ENCODE measurements around the gene RYR1.

The RYR1 gene

GRCh38 chr19:38434549-38435051 lies 1.1 kb downstream of the RYR1 start:
- TF ChIP-seq TAF1 (IDR thresholded peaks at IDR 0.05; ENCODE audit: borderline replicate concordance, low read depth, low read length) = no peak
- TF ChIP-seq POLR2AphosphoS5 (IDR thresholded peaks at IDR 0.05; ENCODE audit: low read depth, low read length) = no peak
- no peak for TF ChIP-seq POLR2A (IDR thresholded peaks at IDR 0.05; ENCODE audit: low read depth, low read length)
- FAIRE-seq = no peak
- no peak for DNase-seq (ENCODE audit: insufficient read length)

DNA sequence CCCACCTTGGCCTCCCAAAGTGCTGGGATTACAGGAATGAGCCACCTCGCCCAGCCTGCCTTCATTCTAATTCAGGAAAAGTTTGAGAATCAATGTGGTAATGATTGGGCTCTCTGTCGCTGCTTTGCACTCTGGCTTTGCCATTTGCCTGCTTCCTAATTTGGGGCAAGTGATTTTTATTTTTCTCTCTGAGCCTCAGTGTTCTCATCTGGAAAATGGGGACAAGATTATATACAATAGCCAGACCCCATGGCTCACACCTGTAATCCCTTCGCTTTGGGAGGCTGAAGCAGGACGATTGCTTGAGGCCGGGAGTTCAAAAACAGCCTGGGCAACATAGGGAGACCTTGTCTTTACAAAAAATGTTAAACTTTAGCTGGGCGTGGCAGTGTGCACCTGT lies 3.8 kb downstream of the RYR1 start:
- DNase-seq (ENCODE audit: insufficient read length) = no peak
- no peak for FAIRE-seq
- no peak for TF ChIP-seq TAF1 (IDR thresholded peaks at IDR 0.05; ENCODE audit: borderline replicate concordance, low read depth, low read length)
- no peak for TF ChIP-seq POLR2AphosphoS5 (IDR thresholded peaks at IDR 0.05; ENCODE audit: low read depth, low read length)
- no peak for TF ChIP-seq POLR2A (IDR thresholded peaks at IDR 0.05; ENCODE audit: low read depth, low read length)

DNA sequence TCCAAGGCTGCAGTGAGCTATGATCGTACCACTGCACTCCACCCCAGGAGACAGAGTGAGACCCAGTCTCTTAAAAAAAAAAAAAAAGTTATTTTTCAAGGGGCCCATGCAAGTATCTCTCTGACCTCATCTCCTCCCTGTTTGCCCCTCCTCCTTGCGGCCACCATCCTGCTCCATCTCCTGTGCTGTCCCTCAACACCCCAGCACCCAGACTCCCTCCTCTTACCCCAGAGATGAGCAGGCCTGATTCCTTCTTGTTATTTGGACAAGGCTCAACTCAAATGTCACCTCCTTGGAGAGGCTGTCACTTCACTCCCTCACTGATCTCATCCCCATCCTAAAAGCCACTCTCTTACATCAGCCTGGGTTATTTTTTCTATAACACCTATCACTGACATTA lies 4.4 kb downstream of the RYR1 start:
- no peak for DNase-seq (ENCODE audit: insufficient read length)
- FAIRE-seq = no peak
- TF ChIP-seq POLR2A (IDR thresholded peaks at IDR 0.05; ENCODE audit: low read depth, low read length) = no peak
- no peak for TF ChIP-seq TAF1 (IDR thresholded peaks at IDR 0.05; ENCODE audit: borderline replicate concordance, low read depth, low read length)
- no peak for TF ChIP-seq POLR2AphosphoS5 (IDR thresholded peaks at IDR 0.05; ENCODE audit: low read depth, low read length)

- DNase-seq (ENCODE audit: insufficient read length) (no peak), FAIRE-seq (no peak)
- TF ChIP-seq POLR2AphosphoS5 (IDR thresholded peaks at IDR 0.05; ENCODE audit: low read depth, low read length) = no peak
- no peak for TF ChIP-seq TAF1 (IDR thresholded peaks at IDR 0.05; ENCODE audit: borderline replicate concordance, low read depth, low read length)
- no peak for TF ChIP-seq POLR2A (IDR thresholded peaks at IDR 0.05; ENCODE audit: low read depth, low read length)
Observed at GRCh38 chr19:38440592-38440991, 7.1 kb downstream of the RYR1 start.

DNA sequence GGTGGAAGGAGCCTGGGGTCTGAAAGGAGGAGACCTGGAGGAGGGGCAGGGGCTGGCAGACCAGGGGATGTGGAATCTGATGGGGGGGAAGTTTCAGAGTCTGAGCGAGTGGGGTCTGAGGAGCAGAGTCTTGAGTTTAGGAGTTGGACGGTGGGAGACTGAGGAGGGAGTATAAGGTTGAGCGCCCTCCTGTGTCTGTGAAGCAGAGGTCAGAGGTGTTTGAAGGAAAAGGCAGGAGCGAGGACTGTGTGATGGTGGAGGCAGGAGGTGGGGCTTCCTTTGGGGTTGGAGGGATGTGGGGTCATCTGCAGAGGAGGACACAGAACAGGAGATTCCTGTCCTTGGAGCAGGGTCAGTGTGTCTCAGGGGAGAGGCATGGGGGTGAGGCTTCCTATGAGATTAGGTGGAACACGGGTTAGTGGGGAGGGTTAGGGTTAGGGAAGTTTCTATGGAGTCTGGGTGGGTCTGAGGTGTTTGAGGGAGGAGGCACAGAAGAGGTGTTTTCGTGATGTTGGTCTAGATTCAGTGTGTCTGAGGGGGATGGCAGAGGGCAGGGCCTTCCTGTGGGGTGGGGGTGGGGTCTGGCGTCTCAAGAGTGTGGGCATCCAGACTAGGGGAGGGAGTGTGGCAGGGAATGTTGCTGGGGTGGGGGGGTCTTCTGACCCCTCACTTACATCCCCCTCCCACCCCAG lies 8.3 kb downstream of the RYR1 start:
- TF ChIP-seq TAF1 (IDR thresholded peaks at IDR 0.05; ENCODE audit: borderline replicate concordance, low read depth, low read length) (no peak), POLR2AphosphoS5 (IDR thresholded peaks at IDR 0.05; ENCODE audit: low read depth, low read length) (no peak), POLR2A (IDR thresholded peaks at IDR 0.05; ENCODE audit: low read depth, low read length) (no peak)

GRCh38 chr19:38442736-38443135 lies 9.2 kb downstream of the RYR1 start:
- FAIRE-seq (no peak), DNase-seq (ENCODE audit: insufficient read length) (no peak)
- TF ChIP-seq POLR2AphosphoS5 (IDR thresholded peaks at IDR 0.05; ENCODE audit: low read depth, low read length) (no peak), POLR2A (IDR thresholded peaks at IDR 0.05; ENCODE audit: low read depth, low read length) (no peak), TAF1 (IDR thresholded peaks at IDR 0.05; ENCODE audit: borderline replicate concordance, low read depth, low read length) (no peak)

More for the DNA sequence above, 8.3 kb downstream of the RYR1 start:
- DNase-seq (ENCODE audit: insufficient read length) = no peak
- no peak for FAIRE-seq

DNA sequence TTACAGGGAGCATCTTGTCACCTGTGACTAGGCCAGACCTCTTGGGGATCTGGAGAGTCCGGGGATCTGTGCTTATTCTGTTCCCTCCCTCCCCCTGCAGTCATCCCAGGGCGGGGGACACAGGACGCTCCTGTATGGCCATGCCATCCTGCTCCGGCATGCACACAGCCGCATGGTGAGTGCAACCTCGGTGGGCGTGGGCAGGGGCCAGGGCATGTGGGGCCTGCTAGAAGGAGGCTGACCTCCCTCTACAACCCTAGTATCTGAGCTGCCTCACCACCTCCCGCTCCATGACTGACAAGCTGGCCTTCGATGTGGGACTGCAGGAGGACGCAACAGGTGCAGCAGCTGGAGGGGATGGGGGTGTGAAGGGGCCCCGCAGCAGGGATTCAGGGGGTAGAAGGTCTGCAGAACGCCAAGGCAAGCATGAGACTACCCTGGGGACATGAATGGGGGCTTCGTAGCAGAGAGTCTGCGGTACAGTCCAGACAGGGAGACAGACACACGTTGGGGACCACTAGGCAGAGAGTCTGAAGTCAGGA lies 10.0 kb downstream of the RYR1 start:
- no peak for DNase-seq (ENCODE audit: insufficient read length)
- no peak for TF ChIP-seq POLR2A (IDR thresholded peaks at IDR 0.05; ENCODE audit: low read depth, low read length)
- TF ChIP-seq POLR2AphosphoS5 (IDR thresholded peaks at IDR 0.05; ENCODE audit: low read depth, low read length) = no peak
- TF ChIP-seq TAF1 (IDR thresholded peaks at IDR 0.05; ENCODE audit: borderline replicate concordance, low read depth, low read length) = no peak
- FAIRE-seq = no peak

DNA sequence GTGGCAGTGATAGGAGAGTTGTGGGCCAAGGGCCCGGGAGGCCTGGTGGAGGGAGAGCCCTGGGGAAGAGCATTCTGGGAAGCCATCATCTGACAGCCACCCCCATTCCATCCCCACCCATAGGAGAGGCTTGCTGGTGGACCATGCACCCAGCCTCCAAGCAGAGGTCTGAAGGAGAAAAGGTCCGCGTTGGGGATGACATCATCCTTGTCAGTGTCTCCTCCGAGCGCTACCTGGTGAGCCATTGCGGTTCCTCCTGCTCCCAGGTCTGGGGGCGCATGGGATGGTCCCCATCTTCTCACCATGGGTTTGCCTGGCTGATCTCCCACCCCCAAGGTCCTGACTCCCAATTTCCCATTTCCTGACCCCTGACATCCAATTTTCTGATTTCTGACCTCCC lies 10.5 kb downstream of the RYR1 start:
- DNase-seq (ENCODE audit: insufficient read length) = no peak
- TF ChIP-seq POLR2A (IDR thresholded peaks at IDR 0.05; ENCODE audit: low read depth, low read length) = no peak
- TF ChIP-seq POLR2AphosphoS5 (IDR thresholded peaks at IDR 0.05; ENCODE audit: low read depth, low read length) = no peak
- no peak for TF ChIP-seq TAF1 (IDR thresholded peaks at IDR 0.05; ENCODE audit: borderline replicate concordance, low read depth, low read length)
- no peak for FAIRE-seq

- no peak for TF ChIP-seq TAF1 (IDR thresholded peaks at IDR 0.05; ENCODE audit: borderline replicate concordance, low read depth, low read length)
- TF ChIP-seq POLR2A (IDR thresholded peaks at IDR 0.05; ENCODE audit: low read depth, low read length) = no peak
- no peak for TF ChIP-seq POLR2AphosphoS5 (IDR thresholded peaks at IDR 0.05; ENCODE audit: low read depth, low read length)
- FAIRE-seq (no peak), DNase-seq (ENCODE audit: insufficient read length) (no peak)
Observed at GRCh38 chr19:38445362-38445761, 11.9 kb downstream of the RYR1 start.

DNA sequence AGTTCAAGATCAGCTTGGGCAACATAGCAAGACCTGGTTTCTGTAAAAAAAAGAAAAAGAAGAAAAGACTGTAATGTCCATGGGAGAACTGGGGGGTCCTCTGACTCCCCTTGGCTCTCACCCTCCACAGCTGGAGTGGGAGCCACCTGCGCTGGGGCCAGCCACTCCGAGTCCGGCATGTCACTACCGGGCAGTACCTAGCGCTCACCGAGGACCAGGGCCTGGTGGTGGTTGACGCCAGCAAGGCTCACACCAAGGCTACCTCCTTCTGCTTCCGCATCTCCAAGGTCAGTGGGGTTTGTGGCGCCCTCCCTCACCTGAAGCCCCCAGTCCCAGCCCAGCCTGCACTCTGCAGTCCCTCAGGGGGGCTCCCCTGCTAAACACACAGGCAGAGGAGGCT lies 14.7 kb downstream of the RYR1 start:
- DNase-seq (ENCODE audit: insufficient read length) (no peak), FAIRE-seq (no peak)
- no peak for TF ChIP-seq POLR2AphosphoS5 (IDR thresholded peaks at IDR 0.05; ENCODE audit: low read depth, low read length)
- TF ChIP-seq POLR2A (IDR thresholded peaks at IDR 0.05; ENCODE audit: low read depth, low read length) = no peak
- no peak for TF ChIP-seq TAF1 (IDR thresholded peaks at IDR 0.05; ENCODE audit: borderline replicate concordance, low read depth, low read length)

DNA sequence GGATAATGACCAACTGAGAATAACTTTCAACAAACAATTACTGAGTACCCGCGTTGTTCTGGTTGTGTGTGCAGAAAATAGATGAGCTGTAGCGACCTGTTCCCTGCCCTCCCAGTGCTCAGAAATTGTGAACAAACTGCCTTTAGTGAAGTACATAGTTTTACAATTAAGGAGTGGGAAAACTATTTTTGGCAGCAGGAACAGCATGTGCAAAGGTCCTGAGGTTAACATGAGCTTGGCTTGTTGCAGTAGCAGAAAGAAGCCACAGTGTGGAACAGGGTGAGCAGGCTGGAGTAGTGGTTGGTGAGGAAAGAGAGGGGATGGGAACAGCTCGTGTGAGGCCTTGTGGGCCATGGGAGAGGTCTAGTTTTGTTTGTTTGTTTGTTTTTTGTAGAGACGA lies 16.0 kb downstream of the RYR1 start:
- TF ChIP-seq TAF1 (IDR thresholded peaks at IDR 0.05; ENCODE audit: borderline replicate concordance, low read depth, low read length) (no peak), POLR2A (IDR thresholded peaks at IDR 0.05; ENCODE audit: low read depth, low read length) (no peak), POLR2AphosphoS5 (IDR thresholded peaks at IDR 0.05; ENCODE audit: low read depth, low read length) (no peak)
- FAIRE-seq (no peak), DNase-seq (ENCODE audit: insufficient read length) (no peak)

DNA sequence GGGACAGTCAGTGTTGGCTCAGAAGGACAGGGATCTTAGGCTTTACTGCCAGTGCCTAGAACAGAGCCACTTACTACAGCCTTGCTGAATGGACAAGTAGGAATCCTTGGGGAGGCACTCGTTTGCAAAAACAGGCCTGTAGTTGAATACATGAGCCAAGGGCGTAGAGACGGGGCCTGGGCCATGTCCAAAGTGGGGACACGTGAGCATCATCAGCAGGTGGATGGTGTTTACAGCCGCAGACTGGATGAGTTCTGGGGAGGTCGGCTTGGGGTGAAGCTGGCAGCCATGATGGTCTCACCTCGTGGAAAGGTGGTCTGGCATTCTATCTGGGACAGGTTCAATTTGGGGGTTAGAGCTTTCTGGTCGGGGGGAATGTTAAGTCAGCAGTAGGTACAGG lies 17.5 kb downstream of the RYR1 start:
- no peak for FAIRE-seq
- TF ChIP-seq TAF1 (IDR thresholded peaks at IDR 0.05; ENCODE audit: borderline replicate concordance, low read depth, low read length) (no peak), POLR2AphosphoS5 (IDR thresholded peaks at IDR 0.05; ENCODE audit: low read depth, low read length) (no peak), POLR2A (IDR thresholded peaks at IDR 0.05; ENCODE audit: low read depth, low read length) (no peak)
- DNase-seq (ENCODE audit: insufficient read length) = no peak

Data from GM12892 (cell line).